Measurements from ENCODE around the gene C6. TPM values are rescaled to one million over a fixed set of nuclear protein-coding genes. Genes with fewer than 3 reads are reported as not detected.
"Not testable (repeated sequence)": the region's sequence is repeated elsewhere in the genome, so short reads cannot be mapped to it uniquely, and the experiment has no call there.

The C6 gene
- total and polyA plus RNA-seq, 8 donors, result 0.45 to 6.5 (median 1.0) TPM; not detected in 2

- no peaks in the 10 kb centered on the region for H3K9me3 ChIP-seq
- peaks cover 15 to 27% (median 23%) of the 10 kb centered on the region in 4 donors for H3K4me1 ChIP-seq
- H3K27ac ChIP-seq, result no peak overlapping the region
- DNase-seq, result no peak
- TF ChIP-seq, protein P1, sequence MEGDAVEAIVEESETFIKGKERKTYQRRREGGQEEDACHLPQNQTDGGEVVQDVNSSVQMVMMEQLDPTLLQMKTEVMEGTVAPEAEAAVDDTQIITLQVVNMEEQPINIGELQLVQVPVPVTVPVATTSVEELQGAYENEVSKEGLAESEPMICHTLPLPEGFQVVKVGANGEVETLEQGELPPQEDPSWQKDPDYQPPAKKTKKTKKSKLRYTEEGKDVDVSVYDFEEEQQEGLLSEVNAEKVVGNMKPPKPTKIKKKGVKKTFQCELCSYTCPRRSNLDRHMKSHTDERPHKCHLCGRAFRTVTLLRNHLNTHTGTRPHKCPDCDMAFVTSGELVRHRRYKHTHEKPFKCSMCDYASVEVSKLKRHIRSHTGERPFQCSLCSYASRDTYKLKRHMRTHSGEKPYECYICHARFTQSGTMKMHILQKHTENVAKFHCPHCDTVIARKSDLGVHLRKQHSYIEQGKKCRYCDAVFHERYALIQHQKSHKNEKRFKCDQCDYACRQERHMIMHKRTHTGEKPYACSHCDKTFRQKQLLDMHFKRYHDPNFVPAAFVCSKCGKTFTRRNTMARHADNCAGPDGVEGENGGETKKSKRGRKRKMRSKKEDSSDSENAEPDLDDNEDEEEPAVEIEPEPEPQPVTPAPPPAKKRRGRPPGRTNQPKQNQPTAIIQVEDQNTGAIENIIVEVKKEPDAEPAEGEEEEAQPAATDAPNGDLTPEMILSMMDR (IDR thresholded peaks at IDR 0.05), result no peak
- TF ChIP-seq POLR2A (IDR thresholded peaks at IDR 0.05) (no peak), EP300 (IDR thresholded peaks at IDR 0.05) (no peak), POLR2AphosphoS5 (IDR thresholded peaks at IDR 0.05) (no peak)
- H3K36me3 ChIP-seq, result no peaks in the 10 kb centered on the region
- intact Hi-C loops (cut with DNase I; ENCODE audit: low total_unique reads), result no loop called here
- 82 to 90% (median 87%) methylated on average over 4 of the region's 4 CpGs for WGBS, 5 donors
- H3K27me3 ChIP-seq, result no peaks in the 10 kb centered on the region
- no peak overlapping the region for H3K4me3 ChIP-seq
Observed at GRCh38 chr5:41191249-41191648, 22.1 kb downstream of the C6 start.

DNA sequence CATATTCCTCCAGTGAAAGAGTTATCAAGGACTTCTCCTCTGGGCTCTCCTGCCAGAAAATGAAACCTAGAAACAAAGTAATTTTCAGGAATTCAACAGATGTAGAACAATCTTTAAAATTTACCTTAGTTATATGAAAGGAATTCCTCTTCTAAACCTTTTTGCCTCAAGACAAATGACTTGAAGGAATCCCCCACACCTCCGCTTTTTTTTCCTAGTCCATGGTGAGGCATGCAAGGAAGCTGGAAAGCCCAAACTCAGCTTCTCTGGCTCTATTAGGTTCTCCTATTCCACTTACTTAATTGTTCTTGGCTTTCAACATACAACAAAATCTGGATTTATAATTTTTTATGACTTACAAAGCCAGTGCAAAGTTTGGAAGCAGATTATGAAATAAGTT is 27.2 kb downstream of the C6 start:
- Histone ChIP-seq H3K27me3 (no peaks in the 10 kb centered on the region), H3K4me1 (peaks cover 19 to 42% (median 26%) of the 10 kb centered on the region in 4 donors), H3K4me3 (no peak overlapping the region), H3K9me3 (no peaks in the 10 kb centered on the region), H3K27ac (peak overlapping the region in 3 of 5 donors; percentile 41 to 60 (median 55)), H3K36me3 (no peaks in the 10 kb centered on the region)
- WGBS, 5 donors, result 82 to 98% (median 93%) methylated on average over 1 of the region's 1 CpG
- TF ChIP-seq POLR2AphosphoS5 (IDR thresholded peaks at IDR 0.05) (no peak), EP300 (IDR thresholded peaks at IDR 0.05) (no peak), POLR2A (IDR thresholded peaks at IDR 0.05) (no peak)
- TF ChIP-seq, protein P1 (IDR thresholded peaks at IDR 0.05), result no peak
- DNase-seq, result no peak
- intact Hi-C loops (cut with DNase I; ENCODE audit: low total_unique reads), result no loop called here

GRCh38 chr5:41183331-41183730 is 30.0 kb downstream of the C6 start:
- WGBS, 5 donors, result 30 to 79% (median 42%) methylated on average over 1 of the region's 1 CpG
- intact Hi-C loops (cut with DNase I; ENCODE audit: low total_unique reads), result not testable (repeated sequence)
- peak overlapping the region in 4 of 5 donors; percentile 41 to 74 (median 58) for H3K27ac ChIP-seq

DNA sequence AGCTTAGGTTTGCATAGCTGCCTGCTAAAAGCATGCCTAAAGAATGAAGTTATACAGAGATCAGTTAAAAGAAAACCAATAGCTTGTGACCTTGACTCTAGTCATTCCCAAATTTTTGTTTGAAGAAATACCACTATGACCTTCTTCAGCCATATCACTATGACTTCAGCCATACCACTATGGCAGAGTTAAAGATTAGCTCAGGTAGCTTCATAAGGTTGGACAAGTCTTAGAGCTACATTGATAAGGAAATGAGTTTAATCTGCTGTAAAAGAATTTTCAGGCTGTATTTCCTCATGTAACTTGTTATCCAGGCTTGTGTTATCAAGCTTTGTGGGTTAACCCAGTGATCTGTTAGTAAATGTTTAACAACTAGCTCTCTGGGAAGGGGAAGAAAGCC is 30.7 kb downstream of the C6 start:
- Histone ChIP-seq H3K27me3 (no peaks in the 10 kb centered on the region), H3K4me1 (peaks cover 19 to 42% (median 26%) of the 10 kb centered on the region in 4 donors), H3K9me3 (no peaks in the 10 kb centered on the region), H3K36me3 (no peaks in the 10 kb centered on the region), H3K27ac (peak overlapping the region in 4 of 5 donors; percentile 52 to 74 (median 64)), H3K4me3 (no peak overlapping the region)
- TF ChIP-seq, protein P1 (IDR thresholded peaks at IDR 0.05), result no peak
- TF ChIP-seq POLR2AphosphoS5 (IDR thresholded peaks at IDR 0.05) (peak in 2 of 3 donors; percentile 89 to 91), POLR2A (IDR thresholded peaks at IDR 0.05) (no peak), EP300 (IDR thresholded peaks at IDR 0.05) (no peak)
- intact Hi-C loops (cut with DNase I; ENCODE audit: low total_unique reads), result no loop called here
- peak in 1 of 2 donors; percentile 81 for DNase-seq

More at GRCh38 chr5:41183331-41183730, 30.0 kb downstream of the C6 start:
- H3K4me3 ChIP-seq, H3K27me3 ChIP-seq, H3K9me3 ChIP-seq, DNase-seq, H3K36me3 ChIP-seq: not testable (repeated sequence)
- peaks cover 19 to 42% (median 26%) of the 10 kb centered on the region in 4 donors for H3K4me1 ChIP-seq

- Histone ChIP-seq H3K27ac (peak overlapping the region; percentile 52 to 74 (median 68)), H3K27me3 (no peaks in the 10 kb centered on the region), H3K4me1 (peaks cover 19 to 42% (median 26%) of the 10 kb centered on the region in 4 donors), H3K9me3 (no peaks in the 10 kb centered on the region), H3K36me3 (no peaks in the 10 kb centered on the region), H3K4me3 (no peak overlapping the region)
- DNase-seq, result no peak
- WGBS, 5 donors, result 38 to 51% (median 44%) methylated on average over 5 of the region's 5 CpGs
- intact Hi-C loops (cut with DNase I; ENCODE audit: low total_unique reads), result no loop called here
- TF ChIP-seq POLR2A (IDR thresholded peaks at IDR 0.05), result no peak
- TF ChIP-seq EP300 (IDR thresholded peaks at IDR 0.05), result no peak
- no peak for TF ChIP-seq POLR2AphosphoS5 (IDR thresholded peaks at IDR 0.05)
- TF ChIP-seq, protein P1 (IDR thresholded peaks at IDR 0.05), result no peak
Observed at GRCh38 chr5:41181691-41182564, 31.4 kb downstream of the C6 start.

All from stomach (tissue), 9 donors.